ENCODE measurements around the gene TSHB. TPM values are rescaled to one million over a fixed set of nuclear protein-coding genes. Genes with fewer than 3 reads are reported as not detected.

TSHB gene
- total RNA-seq, 1 experiment from 2014 or later: not detected

- H3K36me3 Mint-ChIP-seq: no peaks in the 10 kb centered on the region
- ChIA-PET POLR2A (no interaction called here), CTCF (no interaction called here)
- no peaks in the 10 kb centered on the region for H3K27me3 Mint-ChIP-seq (ENCODE audit: low read depth)
- H3K4me1 Mint-ChIP-seq: no peaks in the 10 kb centered on the region
- DNase-seq (ENCODE audit: low spot score) (no peak), ATAC-seq (no peak)
- no peak overlapping the region for H3K4me3 Mint-ChIP-seq
- no peaks in the 10 kb centered on the region for H3K9me3 Mint-ChIP-seq
- TF ChIP-seq PRRX2 (CRISPR knock-in tag; IDR thresholded peaks at IDR 0.05): no peak
- no peak for TF ChIP-seq ZNF317 (CRISPR knock-in tag; IDR thresholded peaks at IDR 0.05; ENCODE audit: borderline replicate concordance, low read depth)
- no peak overlapping the region for H3K27ac Mint-ChIP-seq
Measured at GRCh38 chr1:115035652-115036051, 6.0 kb downstream of the TSHB start.

DNA sequence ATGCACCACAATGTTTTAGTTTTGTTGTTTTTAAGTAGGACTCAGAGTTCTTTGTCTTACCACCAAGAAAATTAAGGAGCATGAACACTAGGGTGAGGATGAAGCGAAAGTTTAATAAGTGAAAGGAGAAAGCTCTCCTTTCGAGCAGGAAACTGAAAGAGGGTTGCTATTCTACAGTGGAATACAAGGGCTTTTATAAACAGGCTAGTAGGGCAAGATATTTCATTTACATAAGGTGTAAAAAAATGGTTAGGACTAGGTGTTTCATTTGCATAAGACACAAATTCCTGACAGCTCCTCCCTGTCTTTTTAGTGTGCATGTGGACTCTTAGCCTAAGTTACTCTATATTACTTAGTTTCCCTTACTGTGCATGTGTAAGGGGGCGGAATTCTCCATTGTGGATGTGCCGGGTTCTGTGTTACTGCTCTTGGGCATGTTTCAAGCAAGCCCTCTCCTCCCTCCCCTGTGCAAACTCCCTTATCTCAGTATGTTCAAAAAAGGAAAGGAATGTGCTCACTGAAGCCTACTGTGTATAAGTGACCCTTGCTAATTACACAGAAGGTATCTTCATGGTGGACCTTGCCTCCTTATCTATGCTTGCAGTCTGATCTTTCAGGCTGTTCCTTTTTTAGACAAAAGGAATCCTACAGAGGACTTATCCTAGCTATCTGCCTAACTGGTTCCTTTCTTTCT lies 7.3 kb downstream of the TSHB start:
- Mint-ChIP-seq H3K4me3 (no peak overlapping the region), H3K27me3 (ENCODE audit: low read depth) (no peaks in the 10 kb centered on the region), H3K27ac (no peak overlapping the region), H3K36me3 (no peaks in the 10 kb centered on the region), H3K4me1 (no peaks in the 10 kb centered on the region), H3K9me3 (no peaks in the 10 kb centered on the region)
- TF ChIP-seq NFYB (CRISPR knock-in tag; conservative IDR thresholded peaks at IDR 0.05; ENCODE audit: low read depth) (no peak), NR3C1 (CRISPR knock-in tag; conservative IDR thresholded peaks at IDR 0.05; ENCODE audit: low read depth) (no peak), RORB (CRISPR knock-in tag; IDR thresholded peaks at IDR 0.05) (no peak), ZBTB21 (CRISPR knock-in tag; IDR thresholded peaks at IDR 0.05; ENCODE audit: borderline replicate concordance) (no peak)
- DNase-seq (ENCODE audit: low spot score) (no peak), ATAC-seq (no peak)
- ChIA-PET POLR2A (no interaction called here), CTCF (no interaction called here)

- no peak; the same call in 1 of the 2 replicates for ATAC-seq
- ChIA-PET CTCF (interaction anchor here (1.3 to 4.0 kb wide), 8 partner anchors 12 to 429 kb away, joined by 3 to 36 read pairs (median 6); no protein-coding TSS in a partner anchor), POLR2A (no interaction called here)
- Mint-ChIP-seq H3K9me3 (no peaks in the 10 kb centered on the region), H3K4me1 (no peaks in the 10 kb centered on the region), H3K27me3 (ENCODE audit: low read depth) (no peaks in the 10 kb centered on the region), H3K27ac (no peak overlapping the region), H3K4me3 (no peak overlapping the region), H3K36me3 (no peaks in the 10 kb centered on the region)
- TF ChIP-seq FOXK1 (CRISPR knock-in tag; IDR thresholded peaks at IDR 0.05): no peak
- no peak for TF ChIP-seq ETV6 (CRISPR knock-in tag; IDR thresholded peaks at IDR 0.05)
- no peak for TF ChIP-seq SMAD3 (CRISPR knock-in tag; IDR thresholded peaks at IDR 0.05; ENCODE audit: borderline replicate concordance)
- no peak for TF ChIP-seq E2F4 (CRISPR knock-in tag; IDR thresholded peaks at IDR 0.05; ENCODE audit: borderline replicate concordance, low read depth)
- no peak for TF ChIP-seq ZNF425 (CRISPR knock-in tag; conservative IDR thresholded peaks at IDR 0.05)
- TF ChIP-seq, protein P1, sequence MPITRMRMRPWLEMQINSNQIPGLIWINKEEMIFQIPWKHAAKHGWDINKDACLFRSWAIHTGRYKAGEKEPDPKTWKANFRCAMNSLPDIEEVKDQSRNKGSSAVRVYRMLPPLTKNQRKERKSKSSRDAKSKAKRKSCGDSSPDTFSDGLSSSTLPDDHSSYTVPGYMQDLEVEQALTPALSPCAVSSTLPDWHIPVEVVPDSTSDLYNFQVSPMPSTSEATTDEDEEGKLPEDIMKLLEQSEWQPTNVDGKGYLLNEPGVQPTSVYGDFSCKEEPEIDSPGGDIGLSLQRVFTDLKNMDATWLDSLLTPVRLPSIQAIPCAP (CRISPR knock-in tag; IDR thresholded peaks at IDR 0.05): no peak
- TF ChIP-seq ZNF532 (CRISPR knock-in tag; IDR thresholded peaks at IDR 0.05; ENCODE audit: borderline replicate concordance): no peak
- no peak for TF ChIP-seq TEAD1 (CRISPR knock-in tag; IDR thresholded peaks at IDR 0.05)
- no peak for DNase-seq (ENCODE audit: low spot score)
Measured at GRCh38 chr1:115040501-115040900, 10.9 kb downstream of the TSHB start.
